HepG2 (cell line): ENCODE measurements around the gene SLC29A2. TPM values are rescaled to one million over a fixed set of nuclear protein-coding genes. Genes with fewer than 3 reads are reported as not detected.

Experiments used
- DMTF1 ChIP-seq: sonication (generic); formaldehyde crosslinking; IDR thresholded peaks from 2 replicates; pipeline ENCODE4 v1.4.0; 2020; ENCODE audit warnings: mild to moderate bottlenecking, missing genetic modification reagents
- EZH2 ChIP-seq: conservative IDR thresholded peaks from 2 replicates; pipeline ENCODE4 v1.6.1; 2012; ENCODE audit warnings: mild to moderate bottlenecking, low read depth, low read length, moderate library complexity
- GLMP ChIP-seq: sonication (generic); formaldehyde crosslinking; IDR thresholded peaks from 2 replicates; pipeline ENCODE4 v1.9.0; 2021; ENCODE audit warnings: missing genetic modification reagents, mild to moderate bottlenecking, borderline replicate concordance
- HOXA5 ChIP-seq: sonication (generic); formaldehyde crosslinking; IDR thresholded peaks from 2 replicates; pipeline ENCODE4 v1.4.0; 2020; ENCODE audit warnings: missing genetic modification reagents
- PRDM15 ChIP-seq: sonication (generic); formaldehyde crosslinking; IDR thresholded peaks from 2 replicates; pipeline ENCODE4 v1.4.0; 2020; ENCODE audit warnings: missing genetic modification reagents
- PREB ChIP-seq: sonication (generic); formaldehyde crosslinking; IDR thresholded peaks from 2 replicates; pipeline ENCODE4 v1.4.0; 2020; ENCODE audit warnings: missing genetic modification reagents
- SNAPC5 ChIP-seq: sonication (generic); formaldehyde crosslinking; IDR thresholded peaks from 2 replicates; pipeline ENCODE4 v1.8.1; 2023; ENCODE audit warnings: mild to moderate bottlenecking, missing genetic modification reagents, borderline replicate concordance
- SOX13 ChIP-seq, 3 experiments: fragments of 450-650 bp in 1 of 3; sonication (generic) in 1 of 3; formaldehyde crosslinking in 1 of 3; IDR thresholded peaks in 2 of 3; conservative IDR thresholded peaks in 1 of 3; 2 replicates each; pipeline versions ENCODE4 v1.5.0 to v1.6.1; 2016 to 2020; ENCODE audit warnings: antibody characterized with exemption in 1 of 3, mild to moderate bottlenecking in 1 of 3, missing compliant biosample characterization in 1 of 3, missing genetic modification reagents in 1 of 3, moderate library complexity in 1 of 3
- SP2 ChIP-seq: sonication (generic); formaldehyde crosslinking; IDR thresholded peaks from 2 replicates; pipeline ENCODE4 v1.5.1; 2020; ENCODE audit warnings: mild to moderate bottlenecking, missing genetic modification reagents
- WIZ ChIP-seq: sonication (generic); formaldehyde crosslinking; IDR thresholded peaks from 2 replicates; pipeline ENCODE4 v1.5.1; 2020; ENCODE audit warnings: mild to moderate bottlenecking, missing genetic modification reagents
- ZBTB20 ChIP-seq: sonication (generic); formaldehyde crosslinking; IDR thresholded peaks from 2 replicates; pipeline ENCODE4 v1.8.1; 2023; ENCODE audit warnings: missing genetic modification reagents, low read depth, mild to moderate bottlenecking, borderline replicate concordance
- ZBTB8A ChIP-seq: sonication (generic); formaldehyde crosslinking; IDR thresholded peaks from 2 replicates; pipeline ENCODE4 v1.4.0; 2020; ENCODE audit warnings: mild to moderate bottlenecking, low read depth, missing genetic modification reagents, borderline replicate concordance
- ZNF253 ChIP-seq: sonication (generic); formaldehyde crosslinking; IDR thresholded peaks from 2 replicates; pipeline ENCODE4 v1.8.0; 2022; ENCODE audit warnings: mild to moderate bottlenecking, missing genetic modification reagents, borderline replicate concordance
- ZNF549 ChIP-seq: sonication (generic); formaldehyde crosslinking; IDR thresholded peaks from 2 replicates; pipeline ENCODE4 v1.5.0; 2020; ENCODE audit warnings: missing genetic modification reagents
- ZNF713 ChIP-seq: sonication (generic); formaldehyde crosslinking; IDR thresholded peaks from 2 replicates; pipeline ENCODE4 v1.4.0; 2020; ENCODE audit warnings: mild to moderate bottlenecking, missing genetic modification reagents
- polyA plus RNA-seq, 8 experiments: library from polyadenylated mRNA; depleted of rRNA in 3 of 8; stranded (reverse) in 7 of 8; unstranded in 1 of 8; fragments of >200 nt; fragmentation: Illumina TruSeq in 4 of 8; extraction: Trizol in 4 of 8; gene quantifications; 2 replicates each; pipeline versions ENCODE4 v1.2.1 to v1.2.3, GENCODE V29; 2011 to 2016; ENCODE audit warnings: low read depth in 4 of 8, missing spikeins in 1 of 8, mixed read lengths in 1 of 8; ENCODE audit not compliant: insufficient read depth in 1 of 8
- total RNA-seq, 5 experiments: library from RNA; depleted of rRNA; stranded (reverse); fragments of >200 nt; fragmentation: Illumina TruSeq; extraction: Trizol; gene quantifications; 2 replicates each; pipeline ENCODE4 v1.2.3, GENCODE V29; 2016; ENCODE audit warnings: low read depth in 1 of 5

Gene SLC29A2
- total and polyA plus RNA-seq, 2 of the 13 experiments (the other 11 are each of a cell fraction or from before 2014, with no cell fraction given), result 0.63 to 0.66 TPM

GRCh38 chr11:66344550-66345315 is 26.8 kb downstream of the SLC29A2 start, which contains the start of gene BRMS1 (continued):
- TF ChIP-seq GLMP (CRISPR knock-in tag) (no peak), ZBTB20 (CRISPR knock-in tag) (0 out of 2 replicates have a peak, but pooled peaks have one; percentile 62), ZNF549 (no peak), ZNF713 (no peak), EZH2 (no peak), ZBTB8A (no peak), ZNF253 (CRISPR knock-in tag) (no peak), SOX13 (IDR thresholded peaks at IDR 0.05) (no peak), SOX13 (CRISPR knock-in tag; conservative IDR thresholded peaks at IDR 0.05 in 1 of 2, IDR thresholded peaks at IDR 0.05 in 1 of 2) (no peak), HOXA5 (CRISPR knock-in tag) (peak; percentile 46; the same call in 1 of the 2 replicates), SNAPC5 (no peak), DMTF1 (0 out of 2 replicates have a peak, but pooled peaks have one; percentile 15), WIZ (CRISPR knock-in tag) (no peak), SP2 (no peak), PRDM15 (CRISPR knock-in tag) (no peak), PREB (CRISPR knock-in tag) (no peak)
